H1 (cell line): ENCODE data around the gene CCDC136. TPM values are rescaled to one million over a fixed set of nuclear protein-coding genes. Genes with fewer than 3 reads are reported as not detected.

ENCODE experiments used
- CTCF ChIA-PET: fragments of 300-600 bp; sonication (Branson Sonifier 250); formaldehyde crosslinking; loops from one replicate; lab custom pipeline; 2021; ENCODE audit not compliant: partially characterized antibody; lab: Charles Lee
- POLR2A ChIA-PET: fragments of 300-600 bp; sonication (Branson Sonifier 250); formaldehyde crosslinking; loops from one replicate; lab custom pipeline; 2021; ENCODE audit warnings: inconsistent platforms; ENCODE audit not compliant: partially characterized antibody; lab: Charles Lee
- DNase-seq, 2 experiments: peaks; one replicate each; pipeline versions ENCODE4 v3.0.0 to v3.0.0-alpha.2; 2010 to 2022; ENCODE audit warnings: low spot score in 2 of 2, low read depth in 1 of 2, mixed read lengths in 1 of 2
- FAIRE-seq: peaks from 2 replicates; lab custom pipeline; 2011; peaks lifted over from hg19 to GRCh38; lab: Jason Lieb, UNC
- H2AFZ ChIP-seq: 2 replicates; pipeline ENCODE4 v1.8.1; 2012; ENCODE audit warnings: low read length, inconsistent platforms
- H2AK5ac ChIP-seq: 2 replicates; pipeline ENCODE4 v1.6.1; 2013; ENCODE audit warnings: low read depth, low read length
- H2BK120ac ChIP-seq: replicated peaks from 2 replicates; pipeline ENCODE3; 2013; ENCODE audit warnings: low read depth, low read length, inconsistent platforms
- H2BK12ac ChIP-seq: 2 replicates; pipeline ENCODE4 v1.6.1; 2013; ENCODE audit warnings: low read depth, low read length
- H2BK15ac ChIP-seq: 2 replicates; pipeline ENCODE4 v1.6.1; 2013; ENCODE audit warnings: low read length
- H2BK20ac ChIP-seq: 2 replicates; pipeline ENCODE4 v1.6.1; 2013; ENCODE audit warnings: low read length
- H2BK5ac ChIP-seq: 2 replicates; pipeline ENCODE4 v1.6.1; 2013; ENCODE audit warnings: low read depth, low read length
- H3K14ac ChIP-seq: 2 replicates; pipeline ENCODE4 v1.6.1; 2013; ENCODE audit warnings: inconsistent platforms; ENCODE audit not compliant: insufficient read length
- H3K18ac ChIP-seq: 2 replicates; pipeline ENCODE4 v1.6.1; 2013; ENCODE audit warnings: low read length; ENCODE audit errors: extremely low read depth
- H3K23ac ChIP-seq: 2 replicates; pipeline ENCODE4 v1.6.1; 2013; ENCODE audit warnings: inconsistent platforms; ENCODE audit not compliant: insufficient read length
- H3K23me2 ChIP-seq: 2 replicates; pipeline ENCODE4 v1.6.1; 2013; ENCODE audit warnings: low read depth, low read length
- H3K27ac ChIP-seq: 2 replicates; pipeline ENCODE4 v1.6.1; 2011; ENCODE audit warnings: low read depth, low read length, inconsistent platforms
- H3K27me3 ChIP-seq, 4 experiments: replicated peaks in 1 of 4; 1 replicate in 1 of 4; 2 replicates in 3 of 4; pipeline versions ENCODE4 v1.6.1 to v1.8.1; 2011 to 2013; ENCODE audit warnings: low read length in 3 of 4, mild to moderate bottlenecking in 3 of 4, inconsistent platforms in 2 of 4, mixed read lengths in 2 of 4, moderate library complexity in 1 of 4; ENCODE audit not compliant: control insufficient read depth in 3 of 4, insufficient read depth in 3 of 4; ENCODE audit errors: extremely low read depth in 1 of 4
- H3K36me3 ChIP-seq, 4 experiments: 2 replicates each; pipeline versions ENCODE4 v1.6.1 to v1.8.1; 2011 to 2013; ENCODE audit warnings: mild to moderate bottlenecking in 4 of 4, low read length in 3 of 4, moderate library complexity in 2 of 4, control low read depth in 1 of 4, inconsistent platforms in 1 of 4; ENCODE audit not compliant: insufficient read depth in 4 of 4, control insufficient read depth in 2 of 4
- H3K4ac ChIP-seq: replicated peaks from 2 replicates; pipeline ENCODE3; 2013; ENCODE audit warnings: low read length, low read depth, mixed read lengths, inconsistent platforms; ENCODE audit not compliant: insufficient read length
- H3K4me1 ChIP-seq, 4 experiments: replicated peaks in 1 of 4; 1 replicate in 1 of 4; 2 replicates in 3 of 4; pipeline versions ENCODE4 v1.6.1 to v1.8.1; 2011 to 2013; ENCODE audit warnings: low read length in 3 of 4, inconsistent platforms in 2 of 4, mixed read lengths in 1 of 4; ENCODE audit not compliant: insufficient read depth in 4 of 4, control insufficient read depth in 3 of 4
- H3K4me2 ChIP-seq, 2 experiments: 2 replicates each; pipeline versions ENCODE4 v1.6.1 to v1.8.1; 2011 to 2013; ENCODE audit warnings: low read depth in 2 of 2, low read length in 2 of 2, control low read depth in 1 of 2, inconsistent platforms in 1 of 2, mild to moderate bottlenecking in 1 of 2; ENCODE audit not compliant: insufficient read depth in 1 of 2
- H3K4me3 ChIP-seq, 4 experiments: fragments of 200-600, 300-600 bp in 1 of 4; sonication (generic), shearing (Covaris generic), sonication (Bioruptor Twin) in 1 of 4; 2 replicates each; pipeline versions ENCODE4 v1.5.1 to v1.8.1; 2011 to 2016; ENCODE audit warnings: low read length in 4 of 4, low read depth in 3 of 4, control low read depth in 2 of 4, inconsistent platforms in 2 of 4, mild to moderate bottlenecking in 2 of 4, mixed read lengths in 1 of 4, moderate library complexity in 1 of 4; ENCODE audit not compliant: insufficient read depth in 2 of 4; ENCODE audit errors: extremely low read depth in 1 of 4
- H3K56ac ChIP-seq: replicated peaks from 2 replicates; pipeline ENCODE3; 2013; ENCODE audit warnings: low read depth, mild to moderate bottlenecking, mixed read lengths, low read length, inconsistent platforms; ENCODE audit not compliant: insufficient read length
- H3K79me1 ChIP-seq: 2 replicates; pipeline ENCODE4 v1.6.1; 2013; ENCODE audit warnings: low read depth, low read length, control low read depth
- H3K79me2 ChIP-seq, 2 experiments: 2 replicates each; pipeline versions ENCODE4 v1.6.1 to v1.8.1; 2012 to 2013; ENCODE audit warnings: low read length in 2 of 2, mild to moderate bottlenecking in 2 of 2, inconsistent platforms in 1 of 2; ENCODE audit not compliant: insufficient read depth in 2 of 2, control insufficient read depth in 1 of 2
- H3K9ac ChIP-seq, 4 experiments: replicated peaks in 1 of 4; 1 replicate in 1 of 4; 2 replicates in 3 of 4; pipeline versions ENCODE4 v1.6.1 to v1.8.1; 2011 to 2013; ENCODE audit warnings: low read depth in 3 of 4, low read length in 3 of 4, control low read depth in 2 of 4, mild to moderate bottlenecking in 2 of 4, moderate library complexity in 2 of 4, inconsistent platforms in 1 of 4; ENCODE audit errors: extremely low read depth in 1 of 4
- H3K9me3 ChIP-seq, 2 experiments: 2 replicates each; pipeline versions ENCODE4 v1.6.1 to v1.8.1; 2012 to 2013; ENCODE audit warnings: mild to moderate bottlenecking in 2 of 2, moderate library complexity in 2 of 2, control low read depth in 1 of 2, inconsistent platforms in 1 of 2, low read depth in 1 of 2, low read length in 1 of 2, mixed read lengths in 1 of 2; ENCODE audit not compliant: insufficient read depth in 2 of 2
- H4K20me1 ChIP-seq, 2 experiments: replicated peaks in 1 of 2; 2 replicates each; pipeline versions ENCODE3 to v1.8.1; 2011 to 2013; ENCODE audit warnings: inconsistent platforms in 2 of 2, low read length in 2 of 2, mild to moderate bottlenecking in 1 of 2; ENCODE audit not compliant: insufficient read depth in 2 of 2, control insufficient read depth in 1 of 2
- H4K5ac ChIP-seq: 2 replicates; pipeline ENCODE4 v1.6.1; 2013; ENCODE audit warnings: low read length, low read depth, mixed read lengths, inconsistent platforms; ENCODE audit not compliant: insufficient read length
- H4K8ac ChIP-seq: 2 replicates; pipeline ENCODE4 v1.8.0; 2013; ENCODE audit warnings: mild to moderate bottlenecking, moderate library complexity, low read length, inconsistent platforms; ENCODE audit not compliant: insufficient read depth; ENCODE audit errors: extremely low read depth
- H4K91ac ChIP-seq: replicated peaks from 2 replicates; pipeline ENCODE3; 2013; ENCODE audit warnings: low read length, mixed read lengths, inconsistent platforms; ENCODE audit not compliant: insufficient read length
- ATF2 ChIP-seq: IDR thresholded peaks from 2 replicates; pipeline ENCODE4 v1.6.1; 2012; ENCODE audit warnings: low read length, inconsistent platforms
- MAX ChIP-seq: IDR thresholded peaks from 2 replicates; pipeline ENCODE4 v1.6.1; 2012; ENCODE audit warnings: inconsistent platforms
- NRF1 ChIP-seq: IDR thresholded peaks from 2 replicates; pipeline ENCODE4 v1.6.1; 2011; ENCODE audit warnings: mild to moderate bottlenecking, low read depth, low read length, improper control_type of control experiment
- WGBS, 2 experiments: shearing (Covaris generic) in 1 of 2; methylation state at CpG; one replicate each; pipeline versions ENCODE4 v1.1.6 to v1.1.7; 2013 to 2015; ENCODE audit warnings: low lambda C conversion rate in 2 of 2, mixed read lengths in 2 of 2, inconsistent platforms in 1 of 2, low coverage in 1 of 2, missing lambda C conversion rate in 1 of 2; ENCODE audit not compliant: insufficient replicate concordance in 2 of 2, insufficient coverage in 1 of 2, insufficient read length in 1 of 2; ENCODE audit errors: extremely low coverage in 1 of 2, missing lambda C conversion rate in 1 of 2; 5-methylcytosine and 5-hydroxymethylcytosine counted together
- polyA plus RNA-seq, 7 experiments: library from polyadenylated mRNA; depleted of rRNA in 3 of 7; stranded (reverse) in 5 of 7; unstranded in 2 of 7; fragments of >200 nt in 5 of 7; fragments of 200-250 nt in 2 of 7; gene quantifications; 1 replicate in 5 of 7; 2 replicates in 1 of 7; 4 replicates in 1 of 7; pipeline versions ENCODE4 v1.2.1 to v1.2.3, GENCODE V29; 2011 to 2013; ENCODE audit warnings: missing spikeins in 2 of 7, mixed read lengths in 2 of 7
- total RNA-seq: library from RNA; stranded (reverse); fragmentation: NEBNext Ultra II Directional; extraction: Animal tissue kit (Norgen Biotek cat#: 25700); gene quantifications from 2 replicates; pipeline ENCODE4 v1.2.1, GENCODE V29; 2021

Gene CCDC136
- total and polyA plus RNA-seq, 2 of the 8 experiments (the other 6 are each of a cell fraction or from before 2014, with no cell fraction given): 35.6 to 47.7 TPM

GRCh38 chr7:128801667-128802418 lies 10.1 kb downstream of the CCDC136 start:
- no peak overlapping the region for H3K14ac ChIP-seq
- H3K9ac ChIP-seq: no peak overlapping the region
- no peaks in the 10 kb centered on the region for H3K23me2 ChIP-seq
- H3K79me1 ChIP-seq: no peaks in the 10 kb centered on the region
- H3K4me1 ChIP-seq: no peaks in the 10 kb centered on the region
- no peak overlapping the region for H2BK20ac ChIP-seq
- no peak overlapping the region for H3K56ac ChIP-seq
- TF ChIP-seq MAX: no peak
- no peak for TF ChIP-seq ATF2
- no peak for TF ChIP-seq NRF1
- no peak overlapping the region for H2BK15ac ChIP-seq
- no peak overlapping the region for H3K18ac ChIP-seq
- no peaks in the 10 kb centered on the region for H4K20me1 ChIP-seq
- ChIA-PET POLR2A (interaction anchor here (1.0 to 2.0 kb wide), 7 partner anchors 10 to 34 kb away, joined by 3 to 6 read pairs (median 3); no protein-coding TSS in a partner anchor), CTCF (interaction anchor here (0.6 to 2.9 kb wide), 7 partner anchors 8 to 126 kb away, joined by 3 to 7 read pairs (median 4); no protein-coding TSS in a partner anchor)
- H2BK5ac ChIP-seq: no peak overlapping the region
- peaks cover 19 to 70% (median 40%) of the 10 kb centered on the region in 4 experiments; a peak in 7 of 8 replicates for H3K36me3 ChIP-seq
- H3K4me3 ChIP-seq: no peak overlapping the region
- H2BK12ac ChIP-seq: no peak overlapping the region
- H2BK120ac ChIP-seq: no peak overlapping the region
- H2AFZ ChIP-seq: no peak overlapping the region
- DNase-seq: no peak
- H3K23ac ChIP-seq: no peak overlapping the region
- no peak for FAIRE-seq
- no peak overlapping the region for H3K4ac ChIP-seq
- no peaks in the 10 kb centered on the region for H3K79me2 ChIP-seq
- H4K8ac ChIP-seq: no peak overlapping the region
- no peak overlapping the region for H4K5ac ChIP-seq
- no peak overlapping the region for H2AK5ac ChIP-seq
- no peaks in the 10 kb centered on the region for H3K27me3 ChIP-seq
- WGBS, 2 experiments: 88% methylated on average over 2 of the region's 2 CpGs; no CpG with 5 or more reads in 1 of the 2 experiments
- H4K91ac ChIP-seq: no peak overlapping the region
- no peaks in the 10 kb centered on the region for H3K9me3 ChIP-seq
- no peak overlapping the region for H3K4me2 ChIP-seq
- H3K27ac ChIP-seq: no peak overlapping the region
